Measurements from ENCODE around the gene ADAMTS18.

ADAMTS18 gene

DNA sequence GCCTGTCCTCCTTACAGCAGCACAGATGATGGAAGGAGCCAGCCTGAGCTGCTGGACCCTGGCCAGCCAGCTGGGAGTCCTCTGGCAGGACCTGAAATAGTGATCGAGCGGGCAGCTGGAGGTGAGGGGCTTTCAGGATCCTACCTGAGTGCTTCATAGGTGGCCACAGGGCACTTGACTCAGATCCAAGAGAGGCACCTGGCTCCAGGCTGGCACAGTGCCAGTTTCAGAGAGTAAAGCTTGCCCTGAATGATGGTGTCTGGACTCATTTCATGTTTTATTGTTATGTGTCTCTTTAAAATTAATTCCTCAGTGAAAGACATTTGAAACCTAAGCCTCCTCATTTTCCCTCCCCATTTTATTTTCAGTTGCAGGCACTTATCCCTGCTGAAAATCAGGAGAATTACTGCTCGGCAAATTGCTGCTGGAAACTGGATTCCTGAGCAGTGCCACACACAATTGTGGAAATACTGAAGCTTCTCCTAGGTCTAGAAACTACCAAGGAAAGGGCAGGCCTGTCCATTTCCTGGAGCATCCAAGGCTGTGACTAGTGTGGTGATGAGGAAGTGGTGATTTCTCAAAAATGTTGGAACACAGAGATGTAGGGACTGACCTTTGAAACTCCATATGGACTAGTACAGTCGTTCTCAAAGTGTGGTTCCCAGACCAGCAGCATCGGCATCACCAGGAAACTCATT lies 16.1 kb upstream of the ADAMTS18 start:
- H3K4me3 ChIP-seq (replicated peaks in 1 of 2; ENCODE audit: low read depth in 2 of 2, low read length in 2 of 2) = no peak overlapping the region
- no peak for DNase-seq (ENCODE audit: low read depth in 2 of 2)
- TF ChIP-seq, protein P1, sequence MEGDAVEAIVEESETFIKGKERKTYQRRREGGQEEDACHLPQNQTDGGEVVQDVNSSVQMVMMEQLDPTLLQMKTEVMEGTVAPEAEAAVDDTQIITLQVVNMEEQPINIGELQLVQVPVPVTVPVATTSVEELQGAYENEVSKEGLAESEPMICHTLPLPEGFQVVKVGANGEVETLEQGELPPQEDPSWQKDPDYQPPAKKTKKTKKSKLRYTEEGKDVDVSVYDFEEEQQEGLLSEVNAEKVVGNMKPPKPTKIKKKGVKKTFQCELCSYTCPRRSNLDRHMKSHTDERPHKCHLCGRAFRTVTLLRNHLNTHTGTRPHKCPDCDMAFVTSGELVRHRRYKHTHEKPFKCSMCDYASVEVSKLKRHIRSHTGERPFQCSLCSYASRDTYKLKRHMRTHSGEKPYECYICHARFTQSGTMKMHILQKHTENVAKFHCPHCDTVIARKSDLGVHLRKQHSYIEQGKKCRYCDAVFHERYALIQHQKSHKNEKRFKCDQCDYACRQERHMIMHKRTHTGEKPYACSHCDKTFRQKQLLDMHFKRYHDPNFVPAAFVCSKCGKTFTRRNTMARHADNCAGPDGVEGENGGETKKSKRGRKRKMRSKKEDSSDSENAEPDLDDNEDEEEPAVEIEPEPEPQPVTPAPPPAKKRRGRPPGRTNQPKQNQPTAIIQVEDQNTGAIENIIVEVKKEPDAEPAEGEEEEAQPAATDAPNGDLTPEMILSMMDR (IDR thresholded peaks at IDR 0.05; ENCODE audit: low read depth, low read length) = no peak

GRCh38 chr16:77449208-77449607 lies 14.4 kb upstream of the ADAMTS18 start:
- DNase-seq (ENCODE audit: low read depth in 2 of 2) = no peak
- TF ChIP-seq, protein P1 (IDR thresholded peaks at IDR 0.05; ENCODE audit: low read depth, low read length) = no peak

GRCh38 chr16:77445324-77445723 lies 10.5 kb upstream of the ADAMTS18 start:
- no peak for DNase-seq (ENCODE audit: low read depth in 2 of 2)
- no peak overlapping the region for H3K4me3 ChIP-seq (replicated peaks in 1 of 2; ENCODE audit: low read depth in 2 of 2, low read length in 2 of 2)
- TF ChIP-seq, protein P1 (IDR thresholded peaks at IDR 0.05; ENCODE audit: low read depth, low read length) = no peak

More at GRCh38 chr16:77449208-77449607, 14.4 kb upstream of the ADAMTS18 start:
- H3K4me3 ChIP-seq (replicated peaks in 1 of 2; ENCODE audit: low read depth in 2 of 2, low read length in 2 of 2) = no peak overlapping the region

DNA sequence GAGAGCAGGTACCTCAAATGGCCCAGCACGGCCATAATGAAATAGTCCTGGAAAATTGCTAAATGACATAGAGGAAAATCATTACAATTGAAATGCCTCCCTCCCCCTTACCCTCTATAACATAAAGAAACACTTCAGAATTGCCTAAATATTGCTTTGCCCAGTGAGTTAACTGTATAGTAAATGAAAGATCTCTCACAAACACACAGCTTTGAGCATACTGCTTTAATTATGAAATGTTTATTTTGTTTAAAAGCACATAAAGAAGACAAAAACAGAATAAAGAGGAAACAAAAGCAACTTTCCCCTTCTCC lies 9.3 kb upstream of the ADAMTS18 start:
- no peak overlapping the region for H3K4me3 ChIP-seq (replicated peaks in 1 of 2; ENCODE audit: low read depth in 2 of 2, low read length in 2 of 2)
- TF ChIP-seq, protein P1 (IDR thresholded peaks at IDR 0.05; ENCODE audit: low read depth, low read length) = no peak
- no peak for DNase-seq (ENCODE audit: low read depth in 2 of 2)

DNA sequence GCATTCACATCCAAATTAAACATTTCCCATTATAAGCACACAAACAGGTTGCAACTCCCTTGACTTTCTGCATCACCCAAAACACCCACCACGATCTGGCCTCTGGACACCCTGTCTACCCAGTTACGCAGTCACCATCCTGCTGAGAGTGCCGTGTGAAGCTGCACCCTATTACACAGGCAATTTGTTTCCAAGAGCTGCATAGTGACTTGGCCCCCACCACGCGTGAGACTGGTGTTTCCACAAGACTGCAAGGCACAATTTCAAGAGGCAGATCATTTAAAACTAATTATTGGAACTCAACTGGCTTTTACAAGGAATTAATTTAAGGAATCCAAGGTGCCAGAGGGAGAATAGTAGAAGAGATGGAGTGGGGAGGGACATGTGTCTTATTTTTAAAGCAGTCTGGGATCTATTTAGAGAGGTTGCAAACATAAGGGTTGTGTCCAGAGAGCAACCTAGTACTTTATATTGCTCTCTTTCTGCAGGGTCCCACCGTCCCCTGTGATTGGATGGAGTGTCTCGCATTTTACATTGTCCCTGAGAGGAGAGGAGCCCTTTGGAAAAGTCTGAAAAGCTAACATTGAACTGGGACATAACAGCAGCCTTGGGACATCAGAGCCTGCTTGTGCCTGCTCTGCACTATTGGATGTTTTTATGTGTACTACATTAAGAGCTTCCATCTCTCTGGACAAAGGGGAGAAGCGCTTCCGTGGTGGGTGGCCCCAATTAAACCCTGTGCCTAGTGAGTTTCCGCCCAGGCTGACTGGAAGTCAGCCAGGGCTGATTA lies 8.7 kb upstream of the ADAMTS18 start:
- no peak overlapping the region for H3K4me3 ChIP-seq (replicated peaks in 1 of 2; ENCODE audit: low read depth in 2 of 2, low read length in 2 of 2)
- TF ChIP-seq, protein P1 (IDR thresholded peaks at IDR 0.05; ENCODE audit: low read depth, low read length) = no peak
- no peak for DNase-seq (ENCODE audit: low read depth in 2 of 2)

DNA sequence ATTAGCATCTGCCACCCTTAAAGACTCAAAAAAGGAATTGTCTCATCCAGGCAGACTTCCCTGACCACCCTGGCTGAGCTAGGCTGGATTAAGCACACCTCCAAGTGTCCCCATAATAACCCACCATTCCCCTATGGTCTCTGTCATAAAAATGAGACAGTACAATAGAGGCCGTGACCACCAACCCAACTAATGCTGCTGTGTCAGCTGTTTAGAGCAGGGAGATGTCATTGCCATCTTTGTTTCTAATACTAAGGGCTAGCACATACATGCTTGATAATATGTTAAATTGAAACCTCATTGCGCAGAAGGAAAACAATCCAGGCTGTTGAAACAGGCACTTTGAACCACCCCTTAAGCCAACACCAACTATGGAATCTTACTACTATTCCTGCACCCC lies 7.2 kb upstream of the ADAMTS18 start:
- TF ChIP-seq, protein P1 (IDR thresholded peaks at IDR 0.05; ENCODE audit: low read depth, low read length) = no peak
- DNase-seq (ENCODE audit: low read depth in 2 of 2) = no peak
- no peak overlapping the region for H3K4me3 ChIP-seq (replicated peaks in 1 of 2; ENCODE audit: low read depth in 2 of 2, low read length in 2 of 2)

Measured in cardiac fibroblast (primary cell).